K562 (cell line): Measurements from ENCODE around the gene MMP15.
"Not testable (repeated sequence)": the region's sequence is repeated elsewhere in the genome, so short reads cannot be mapped to it uniquely, and the experiment has no call there.

ENCODE experiments used
- BHLHE40 ChIP-seq: IDR thresholded peaks from 2 replicates; pipeline ENCODE4 v1.6.1; 2011; ENCODE audit warnings: low read length, improper control_type of control experiment
- CHD4 ChIP-seq: fragments of 200-600 bp; sonication (generic); IDR thresholded peaks from 3 replicates; pipeline ENCODE4 v1.6.1; 2012; ENCODE audit warnings: low read depth, mild to moderate bottlenecking, mixed read lengths, low read length, inconsistent platforms; ENCODE audit not compliant: insufficient read depth, insufficient replicate concordance, poor library complexity, severe bottlenecking
- GABPA ChIP-seq: fragments of 200-800 bp; sonication (Bioruptor generic); conservative IDR thresholded peaks from 2 replicates; pipeline ENCODE4 v1.6.1; 2016; ENCODE audit warnings: low read depth, missing genetic modification characterization, missing compliant biosample characterization
- NCOR1 ChIP-seq: fragments of 450-650 bp; IDR thresholded peaks from 2 replicates; pipeline ENCODE4 v1.6.1; 2016; ENCODE audit warnings: mild to moderate bottlenecking, moderate library complexity
- NFE2 ChIP-seq: IDR thresholded peaks from 2 replicates; pipeline ENCODE4 v1.6.1; 2014; ENCODE audit warnings: antibody characterized with exemption, low read depth
- PCBP2 ChIP-seq: fragments of 200-400 bp; formaldehyde crosslinking; IDR thresholded peaks from 2 replicates; pipeline ENCODE4 v1.6.1; 2018; ENCODE audit warnings: low read length, low read depth, mild to moderate bottlenecking, moderate library complexity; ENCODE audit not compliant: poor library complexity, severe bottlenecking
- POLR2A ChIP-seq: fragments of 450-650 bp; conservative IDR thresholded peaks from 2 replicates; pipeline ENCODE4 v1.6.1; 2016
- POLR2AphosphoS5 ChIP-seq: IDR thresholded peaks from 2 replicates; pipeline ENCODE4 v1.6.1; 2011; ENCODE audit warnings: mild to moderate bottlenecking, low read depth, low read length, moderate library complexity; ENCODE audit not compliant: control insufficient read depth, insufficient read depth
- SMAD3 ChIP-seq: fragments of 450-650 bp; formaldehyde crosslinking; conservative IDR thresholded peaks from 2 replicates; pipeline ENCODE4 v1.4.0; 2020; ENCODE audit warnings: mild to moderate bottlenecking
- ZNF121 ChIP-seq: sonication (generic); formaldehyde crosslinking; conservative IDR thresholded peaks from 2 replicates; pipeline ENCODE4 v1.8.0; 2022; ENCODE audit warnings: missing genetic modification reagents
- ZNF174 ChIP-seq: fragments of 250-450 bp; sonication (Bioruptor Pico); IDR thresholded peaks from 2 replicates; pipeline ENCODE4 v1.4.0; 2020; ENCODE audit warnings: mild to moderate bottlenecking
- TF ChIP-seq, protein P1 (sequence below): IDR thresholded peaks from 3 replicates; pipeline ENCODE4 v1.6.1; 2011; ENCODE audit warnings: borderline replicate concordance, mild to moderate bottlenecking; ENCODE audit not compliant: insufficient read length, insufficient read depth
- TF ChIP-seq, protein P2 (sequence below): fragments of 450-650 bp; conservative IDR thresholded peaks from 2 replicates; pipeline ENCODE4 v1.6.1; 2016; ENCODE audit warnings: missing genetic modification characterization, low read depth, mild to moderate bottlenecking, control low read depth, missing compliant biosample characterization

DNA sequence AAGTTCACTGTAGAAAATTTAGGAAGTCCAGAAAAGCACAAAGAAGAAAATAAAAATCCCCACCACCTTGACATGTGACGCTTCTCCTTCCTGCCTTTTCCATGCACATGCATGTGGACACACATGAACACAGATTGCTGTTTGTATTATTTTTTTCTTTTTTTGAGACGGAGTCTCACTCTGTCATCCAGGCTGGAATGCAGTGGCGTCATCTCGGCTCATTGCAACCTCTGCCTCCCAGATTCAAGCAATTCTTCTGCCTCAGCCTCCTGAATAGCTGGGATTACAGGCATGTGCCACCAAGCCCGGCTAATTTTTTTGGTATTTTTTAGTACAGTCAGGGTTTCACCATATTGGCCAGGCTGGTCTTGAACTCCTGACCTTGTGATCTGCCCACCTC lies 55.1 kb downstream of the MMP15 start:
- TF ChIP-seq CHD4; NCOR1; SMAD3 (CRISPR knock-in tag); GABPA; ZNF121 (CRISPR knock-in tag); NFE2; POLR2AphosphoS5; PCBP2; ZNF174 (CRISPR knock-in tag); BHLHE40; POLR2A: not testable (repeated sequence)
- TF ChIP-seq, protein P1, sequence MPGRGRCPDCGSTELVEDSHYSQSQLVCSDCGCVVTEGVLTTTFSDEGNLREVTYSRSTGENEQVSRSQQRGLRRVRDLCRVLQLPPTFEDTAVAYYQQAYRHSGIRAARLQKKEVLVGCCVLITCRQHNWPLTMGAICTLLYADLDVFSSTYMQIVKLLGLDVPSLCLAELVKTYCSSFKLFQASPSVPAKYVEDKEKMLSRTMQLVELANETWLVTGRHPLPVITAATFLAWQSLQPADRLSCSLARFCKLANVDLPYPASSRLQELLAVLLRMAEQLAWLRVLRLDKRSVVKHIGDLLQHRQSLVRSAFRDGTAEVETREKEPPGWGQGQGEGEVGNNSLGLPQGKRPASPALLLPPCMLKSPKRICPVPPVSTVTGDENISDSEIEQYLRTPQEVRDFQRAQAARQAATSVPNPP = not testable (repeated sequence)
- TF ChIP-seq, protein P2, sequence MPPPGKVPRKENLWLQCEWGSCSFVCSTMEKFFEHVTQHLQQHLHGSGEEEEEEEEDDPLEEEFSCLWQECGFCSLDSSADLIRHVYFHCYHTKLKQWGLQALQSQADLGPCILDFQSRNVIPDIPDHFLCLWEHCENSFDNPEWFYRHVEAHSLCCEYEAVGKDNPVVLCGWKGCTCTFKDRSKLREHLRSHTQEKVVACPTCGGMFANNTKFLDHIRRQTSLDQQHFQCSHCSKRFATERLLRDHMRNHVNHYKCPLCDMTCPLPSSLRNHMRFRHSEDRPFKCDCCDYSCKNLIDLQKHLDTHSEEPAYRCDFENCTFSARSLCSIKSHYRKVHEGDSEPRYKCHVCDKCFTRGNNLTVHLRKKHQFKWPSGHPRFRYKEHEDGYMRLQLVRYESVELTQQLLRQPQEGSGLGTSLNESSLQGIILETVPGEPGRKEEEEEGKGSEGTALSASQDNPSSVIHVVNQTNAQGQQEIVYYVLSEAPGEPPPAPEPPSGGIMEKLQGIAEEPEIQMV = not testable (repeated sequence)
